Liver (tissue), 9 donors: ENCODE measurements around the gene FLOT2. TPM values are rescaled to one million over a fixed set of nuclear protein-coding genes. Genes with fewer than 3 reads are reported as not detected.
A peak's percentile ranks its signal among the peaks of the same experiment; 100 is the strongest.

Experiments used
- DNase-seq: peaks from one replicate; pipeline ENCODE4 v3.0.0-alpha.2; 2017; ENCODE audit warnings: low spot score
- H3K27ac ChIP-seq, 2 donors: one replicate each; pipeline ENCODE4 v1.7.0; 2013; ENCODE audit warnings: inconsistent platforms in 2 of 2, low read length in 2 of 2, control low read depth in 1 of 2, low read depth in 1 of 2, mild to moderate bottlenecking in 1 of 2
- H3K27me3 ChIP-seq, 4 donors: one replicate each; pipeline versions ENCODE4 v1.6.1 to v1.7.0; 2013; ENCODE audit warnings: low read length in 3 of 4, inconsistent platforms in 1 of 4, mild to moderate bottlenecking in 1 of 4, moderate library complexity in 1 of 4; ENCODE audit not compliant: control insufficient read depth in 4 of 4, insufficient read depth in 4 of 4
- H3K36me3 ChIP-seq, 4 donors: one replicate each; pipeline versions ENCODE4 v1.6.1 to v1.7.0; 2013; ENCODE audit warnings: low read length in 3 of 4, mild to moderate bottlenecking in 3 of 4, low read depth in 1 of 4, moderate library complexity in 1 of 4; ENCODE audit not compliant: control insufficient read depth in 4 of 4, insufficient read depth in 3 of 4
- H3K4me1 ChIP-seq, 4 donors: one replicate each; pipeline versions ENCODE4 v1.6.1 to v1.7.0; 2013; ENCODE audit warnings: low read length in 3 of 4, mild to moderate bottlenecking in 3 of 4, moderate library complexity in 1 of 4; ENCODE audit not compliant: control insufficient read depth in 4 of 4, insufficient read depth in 4 of 4
- H3K4me3 ChIP-seq, 3 donors: one replicate each; pipeline versions ENCODE4 v1.6.1 to v1.7.0; 2013; ENCODE audit warnings: low read length in 3 of 3, control low read depth in 1 of 3, low read depth in 1 of 3, mild to moderate bottlenecking in 1 of 3
- H3K9ac ChIP-seq, 2 donors: one replicate each; pipeline ENCODE4 v1.7.0; 2013; ENCODE audit warnings: low read length in 2 of 2, mild to moderate bottlenecking in 2 of 2, moderate library complexity in 2 of 2, control low read depth in 1 of 2, low read depth in 1 of 2
- H3K9me3 ChIP-seq, 4 donors: one replicate each; pipeline versions ENCODE4 v1.6.1 to v1.7.0; 2013; ENCODE audit warnings: low read length in 3 of 4; ENCODE audit not compliant: control insufficient read depth in 4 of 4
- FOXA1 ChIP-seq: IDR thresholded peaks from 2 replicates; pipeline ENCODE4 v1.6.1; 2016; ENCODE audit warnings: antibody characterized with exemption
- FOXA2 ChIP-seq: IDR thresholded peaks from 2 replicates; pipeline ENCODE4 v1.6.1; 2016; ENCODE audit warnings: antibody characterized with exemption
- GABPA ChIP-seq, 2 donors: IDR thresholded peaks in 1 of 2; conservative IDR thresholded peaks in 1 of 2; 2 replicates each; pipeline ENCODE4 v1.6.1; 2016; ENCODE audit warnings: antibody characterized with exemption in 2 of 2, mild to moderate bottlenecking in 1 of 2, moderate library complexity in 1 of 2
- HNF4A ChIP-seq, 2 donors: conservative IDR thresholded peaks; 2 replicates each; pipeline ENCODE4 v1.6.1; 2016; ENCODE audit warnings: antibody characterized with exemption in 2 of 2, mild to moderate bottlenecking in 2 of 2
- HNF4G ChIP-seq: IDR thresholded peaks from 2 replicates; pipeline ENCODE4 v1.6.1; 2016; ENCODE audit warnings: antibody characterized with exemption
- JUND ChIP-seq, 2 donors: IDR thresholded peaks; 2 replicates each; pipeline ENCODE4 v1.6.1; 2016; ENCODE audit warnings: antibody characterized with exemption in 2 of 2
- NR2F2 ChIP-seq: IDR thresholded peaks from 2 replicates; pipeline ENCODE4 v1.6.1; 2016; ENCODE audit warnings: antibody characterized with exemption
- REST ChIP-seq: IDR thresholded peaks from 2 replicates; pipeline ENCODE4 v1.6.1; 2016; ENCODE audit warnings: antibody characterized with exemption, mild to moderate bottlenecking
- SP1 ChIP-seq: IDR thresholded peaks from 2 replicates; pipeline ENCODE4 v1.6.1; 2018; ENCODE audit warnings: antibody characterized with exemption, mild to moderate bottlenecking
- ZBTB33 ChIP-seq: IDR thresholded peaks from 2 replicates; pipeline ENCODE4 v1.6.1; 2016; ENCODE audit warnings: antibody characterized with exemption
- WGBS: extraction: QIAGEN DNeasy Blood & Tissue Kit; methylation state at CpG from one replicate; pipeline ENCODE4 v1.1.7; 2013; 5-methylcytosine and 5-hydroxymethylcytosine counted together
- polyA plus RNA-seq, 2 donors: library from polyadenylated mRNA; stranded (reverse) in 1 of 2; unstranded in 1 of 2; fragments of 200-250 nt in 1 of 2; fragments of >200 nt in 1 of 2; fragmentation: Nextera tagmentation in 1 of 2; extraction: Ambion mirVana in 1 of 2; gene quantifications; one replicate each; pipeline versions ENCODE4 v1.2.1 to v1.2.3, GENCODE V29; 2013 to 2015
- total RNA-seq, 2 donors: library from RNA; depleted of rRNA; stranded (reverse); fragments of >200 nt; gene quantifications; one replicate each; pipeline ENCODE4 v1.2.3, GENCODE V29; 2014
- donor health status: healthy.
- donor health status: healthy.
- donor health status: healthy.
- donor health status: healthy.
- donor health status: healthy.

FLOT2 gene
- total and polyA plus RNA-seq, 4 donors = 61.6 to 100 (median 69.4) TPM

GRCh38 chr17:28861393-28862203, 35.9 kb downstream of the FLOT2 start:
- Histone ChIP-seq H3K9ac (no peak overlapping the region), H3K27ac (no peak overlapping the region), H3K9me3 (no peaks in the 10 kb centered on the region), H3K27me3 (no peaks in the 10 kb centered on the region), H3K4me1 (no peaks in the 10 kb centered on the region), H3K4me3 (no peak overlapping the region), H3K36me3 (peaks cover 4 to 31% (median 21%) of the 10 kb centered on the region in 4 donors)
- peak; percentile 85 for DNase-seq
- no peak for TF ChIP-seq HNF4A (conservative IDR thresholded peaks at IDR 0.05)
- WGBS = 79% methylated on average over 8 of the region's 8 CpGs

- H3K36me3 ChIP-seq = peaks cover 4 to 33% (median 21%) of the 10 kb centered on the region in 4 donors
- no peak for TF ChIP-seq FOXA2
- WGBS = 94% methylated on average over 4 of the region's 4 CpGs
- no peaks in the 10 kb centered on the region for H3K9me3 ChIP-seq
- no peaks in the 10 kb centered on the region for H3K27me3 ChIP-seq
- peaks cover 1 to 9% (median 4%) of the 10 kb centered on the region in 4 donors for H3K4me1 ChIP-seq
- H3K9ac ChIP-seq = no peak overlapping the region
- H3K4me3 ChIP-seq = no peak overlapping the region
- DNase-seq = peak; percentile 76
- H3K27ac ChIP-seq = no peak overlapping the region
Measured at GRCh38 chr17:28860363-28860808, 37.1 kb downstream of the FLOT2 start.

- H3K4me1 ChIP-seq = peaks cover 1 to 18% (median 11%) of the 10 kb centered on the region in 4 donors
- H3K36me3 ChIP-seq = peaks cover 4 to 33% (median 21%) of the 10 kb centered on the region in 4 donors
- no peak overlapping the region for H3K9ac ChIP-seq
- DNase-seq = no peak
- no peak overlapping the region for H3K27ac ChIP-seq
- H3K27me3 ChIP-seq = no peaks in the 10 kb centered on the region
- H3K9me3 ChIP-seq = no peaks in the 10 kb centered on the region
- TF ChIP-seq ZBTB33 (no peak), FOXA1 (no peak), HNF4A (conservative IDR thresholded peaks at IDR 0.05) (no peak), GABPA (IDR thresholded peaks at IDR 0.05 in 1 of 2, conservative IDR thresholded peaks at IDR 0.05 in 1 of 2) (no peak), HNF4G (no peak), JUND (IDR thresholded peaks at IDR 0.05) (no peak), REST (no peak), SP1 (no peak), NR2F2 (no peak)
- WGBS = 46% methylated on average over 2 of the region's 2 CpGs
- no peak overlapping the region for H3K4me3 ChIP-seq
Measured at GRCh38 chr17:28858801-28859355, 38.7 kb downstream of the FLOT2 start.
